GM10266 (cell line): ENCODE results near the gene EIF3B.
"Not testable (repeated sequence)": the region's sequence is repeated elsewhere in the genome, so short reads cannot be mapped to it uniquely, and the experiment has no call there.

ENCODE experiments used
- DNase-seq: peaks from one replicate; pipeline ENCODE4 v3.0.0; 2012; ENCODE audit errors: extremely low spot score
- TF ChIP-seq, protein P1 (sequence below): IDR thresholded peaks from 2 replicates; pipeline ENCODE4 v1.5.1; 2012; ENCODE audit warnings: mild to moderate bottlenecking, low read depth; ENCODE audit not compliant: control insufficient read depth, insufficient read depth; ENCODE audit errors: missing control alignments

Gene EIF3B

GRCh38 chr7:2373646-2374045 lies 19.0 kb downstream of the EIF3B start:
- TF ChIP-seq, protein P1, sequence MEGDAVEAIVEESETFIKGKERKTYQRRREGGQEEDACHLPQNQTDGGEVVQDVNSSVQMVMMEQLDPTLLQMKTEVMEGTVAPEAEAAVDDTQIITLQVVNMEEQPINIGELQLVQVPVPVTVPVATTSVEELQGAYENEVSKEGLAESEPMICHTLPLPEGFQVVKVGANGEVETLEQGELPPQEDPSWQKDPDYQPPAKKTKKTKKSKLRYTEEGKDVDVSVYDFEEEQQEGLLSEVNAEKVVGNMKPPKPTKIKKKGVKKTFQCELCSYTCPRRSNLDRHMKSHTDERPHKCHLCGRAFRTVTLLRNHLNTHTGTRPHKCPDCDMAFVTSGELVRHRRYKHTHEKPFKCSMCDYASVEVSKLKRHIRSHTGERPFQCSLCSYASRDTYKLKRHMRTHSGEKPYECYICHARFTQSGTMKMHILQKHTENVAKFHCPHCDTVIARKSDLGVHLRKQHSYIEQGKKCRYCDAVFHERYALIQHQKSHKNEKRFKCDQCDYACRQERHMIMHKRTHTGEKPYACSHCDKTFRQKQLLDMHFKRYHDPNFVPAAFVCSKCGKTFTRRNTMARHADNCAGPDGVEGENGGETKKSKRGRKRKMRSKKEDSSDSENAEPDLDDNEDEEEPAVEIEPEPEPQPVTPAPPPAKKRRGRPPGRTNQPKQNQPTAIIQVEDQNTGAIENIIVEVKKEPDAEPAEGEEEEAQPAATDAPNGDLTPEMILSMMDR = no peak
- DNase-seq = no peak

- TF ChIP-seq, protein P1 = no peak
- no peak for DNase-seq
These were observed 19.8 kb downstream of the EIF3B start for GRCh38 chr7:2374401-2374800.

DNA sequence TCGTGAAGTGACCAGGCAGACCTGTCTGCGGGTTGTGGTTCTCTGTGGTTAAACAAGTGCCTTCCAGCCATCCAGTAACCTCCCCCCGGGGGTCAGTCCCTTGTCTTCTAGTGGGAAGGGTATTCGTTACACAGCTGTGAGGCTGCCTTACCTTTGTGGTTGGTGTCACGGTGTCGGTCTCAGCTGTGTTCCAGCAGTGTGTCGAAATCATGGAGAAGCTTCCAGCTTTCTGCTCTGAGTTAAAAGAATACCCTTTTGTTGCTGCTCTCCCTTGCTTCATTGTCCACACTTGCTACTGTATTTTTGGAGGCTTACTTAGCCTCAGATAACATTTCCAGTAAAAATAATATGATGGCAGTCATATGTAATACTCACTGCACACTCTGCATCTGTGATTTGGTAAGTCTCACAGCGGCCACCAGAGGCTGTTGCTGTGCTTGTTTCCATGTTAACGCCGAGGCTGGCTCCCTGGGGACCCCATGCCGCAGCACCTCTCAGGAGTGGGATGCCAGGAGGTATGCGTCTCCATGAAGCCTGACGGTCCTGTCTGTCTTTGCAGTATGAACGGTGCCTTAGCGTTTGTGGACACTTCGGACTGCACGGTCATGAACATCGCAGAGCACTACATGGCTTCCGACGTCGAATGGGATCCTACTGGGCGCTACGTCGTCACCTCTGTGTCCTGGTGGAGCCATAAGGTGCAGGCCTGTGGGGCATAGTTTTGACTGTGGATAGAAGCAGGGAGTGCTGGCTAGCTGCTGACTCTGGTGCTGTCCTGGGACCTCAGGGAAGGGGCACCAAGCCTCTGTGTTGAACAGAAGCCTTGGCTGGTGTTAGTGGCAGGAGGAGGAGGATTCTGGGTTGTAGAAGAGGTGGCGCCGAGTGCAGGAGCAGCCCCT lies 20.5 kb downstream of the EIF3B start:
- TF ChIP-seq, protein P1 = no peak
- no peak for DNase-seq

- TF ChIP-seq, protein P1 = no peak
- no peak for DNase-seq
These were observed 21.9 kb downstream of the EIF3B start for GRCh38 chr7:2376351-2377154.

DNA sequence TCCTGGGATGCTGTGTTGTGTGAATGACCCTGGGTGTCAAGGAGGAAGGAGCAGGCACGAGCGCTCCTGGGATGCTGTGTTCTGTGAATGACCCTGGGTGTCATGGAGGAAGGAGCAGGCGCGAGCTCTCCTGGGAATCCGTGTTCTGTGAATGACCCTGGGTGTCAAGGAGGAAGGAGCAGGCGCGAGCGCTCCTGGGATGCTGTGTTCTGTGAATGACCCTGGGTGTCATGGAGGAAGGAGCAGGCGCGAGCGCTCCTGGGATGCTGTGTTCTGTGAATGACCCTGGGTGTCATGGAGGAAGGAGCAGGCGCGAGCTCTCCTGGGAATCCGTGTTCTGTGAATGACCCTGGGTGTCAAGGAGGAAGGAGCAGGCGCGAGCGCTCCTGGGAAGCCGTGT lies 22.9 kb downstream of the EIF3B start:
- DNase-seq = not testable (repeated sequence)

- not testable (repeated sequence) for DNase-seq
These were observed 23.5 kb downstream of the EIF3B start for GRCh38 chr7:2378125-2378524.

- no peak for DNase-seq
- TF ChIP-seq, protein P1 = no peak
These were observed 24.5 kb downstream of the EIF3B start for GRCh38 chr7:2379161-2379560.

DNA sequence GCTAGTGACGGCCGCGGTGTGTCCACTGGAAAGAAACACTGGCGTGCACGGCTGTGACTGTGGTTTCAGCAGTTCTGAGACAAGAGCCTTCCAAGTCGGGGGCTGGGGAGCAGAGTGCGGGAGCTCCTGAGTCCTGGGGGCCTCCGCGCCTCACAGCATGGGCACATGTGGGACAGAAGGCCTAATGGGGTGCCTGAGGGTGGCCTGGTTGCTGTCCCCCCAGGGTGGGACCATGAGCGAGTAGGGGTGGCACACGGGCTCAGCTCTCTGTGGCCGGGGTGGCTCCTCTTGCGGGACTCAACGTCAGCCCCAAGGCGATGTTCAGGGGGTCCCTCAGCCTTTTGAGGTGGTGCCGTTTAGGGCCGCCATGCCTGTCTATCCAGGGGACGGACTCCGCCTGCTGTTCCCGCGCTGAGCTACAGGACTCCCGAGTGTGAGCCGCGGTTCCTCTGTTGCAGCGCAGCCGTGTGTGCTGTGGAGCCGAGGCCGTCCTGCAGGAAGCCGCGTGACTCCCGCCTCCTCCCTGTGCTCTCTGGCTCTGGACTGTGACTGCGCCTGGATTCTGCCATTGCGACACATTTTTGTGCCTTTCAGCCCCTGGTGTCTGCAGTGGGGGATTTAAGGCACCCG lies 25.3 kb downstream of the EIF3B start:
- TF ChIP-seq, protein P1 = no peak
- no peak for DNase-seq
